Astrocyte of the cerebellum (primary cell): ENCODE results near the gene CA5A.

Experiments
- DNase-seq: peaks from one replicate; pipeline ENCODE4 v3.0.0-alpha.2; 2011; ENCODE audit warnings: low read depth
- H3K4me3 ChIP-seq: 2 replicates; pipeline ENCODE4 v1.5.1; 2011; ENCODE audit warnings: mild to moderate bottlenecking, low read depth, low read length, moderate library complexity
- in situ Hi-C: cut with HindIII; loops from 2 replicates; pipeline ENCODE4 v1.10.0; 2017; ENCODE audit warnings: low sequenced_read_pairs
- TF ChIP-seq, protein P1 (sequence below): IDR thresholded peaks from 2 replicates; pipeline ENCODE4 v1.5.1; 2012; ENCODE audit warnings: low read length, low read depth, moderate library complexity, mild to moderate bottlenecking; ENCODE audit errors: missing control alignments

The CA5A gene

DNA sequence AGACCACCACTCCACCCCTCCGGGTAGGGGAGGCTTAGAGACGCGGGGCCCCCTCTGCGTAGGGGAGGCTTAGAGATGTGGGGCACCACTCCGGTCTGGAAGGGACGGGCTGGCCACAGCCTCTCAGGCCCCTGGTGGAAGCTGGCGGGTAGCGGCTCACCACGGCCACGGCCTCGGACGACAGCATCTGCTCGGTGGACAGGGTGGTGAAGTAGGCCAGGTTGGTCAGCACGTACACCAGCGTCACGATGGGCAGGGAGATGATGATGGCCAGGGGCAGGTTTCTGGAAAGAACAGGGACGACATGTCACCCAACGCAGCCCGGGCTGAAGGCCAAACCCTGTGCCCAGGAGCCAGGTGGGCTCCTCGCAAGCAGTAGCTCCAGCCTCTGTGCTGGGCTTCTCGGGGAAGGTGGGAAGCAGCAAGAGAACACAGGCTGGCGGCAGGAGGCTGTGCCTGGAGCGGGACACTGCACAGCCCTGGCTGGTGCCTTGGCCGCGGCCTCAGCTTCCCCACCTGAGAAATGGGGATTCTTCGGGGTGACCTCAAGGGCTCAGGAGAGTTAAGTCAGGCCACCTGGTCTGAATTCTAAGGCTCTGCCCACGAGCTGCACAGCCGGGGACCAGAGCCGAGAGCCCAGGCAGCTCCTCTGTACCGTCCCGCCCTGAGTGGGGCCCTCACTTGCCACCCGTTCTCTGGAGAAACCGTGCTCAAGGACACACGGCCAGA is 96.6 kb downstream of the CA5A start:
- H3K4me3 ChIP-seq, result no peak overlapping the region
- in situ Hi-C loops, result no loop called here
- no peak for DNase-seq
- TF ChIP-seq, protein P1, sequence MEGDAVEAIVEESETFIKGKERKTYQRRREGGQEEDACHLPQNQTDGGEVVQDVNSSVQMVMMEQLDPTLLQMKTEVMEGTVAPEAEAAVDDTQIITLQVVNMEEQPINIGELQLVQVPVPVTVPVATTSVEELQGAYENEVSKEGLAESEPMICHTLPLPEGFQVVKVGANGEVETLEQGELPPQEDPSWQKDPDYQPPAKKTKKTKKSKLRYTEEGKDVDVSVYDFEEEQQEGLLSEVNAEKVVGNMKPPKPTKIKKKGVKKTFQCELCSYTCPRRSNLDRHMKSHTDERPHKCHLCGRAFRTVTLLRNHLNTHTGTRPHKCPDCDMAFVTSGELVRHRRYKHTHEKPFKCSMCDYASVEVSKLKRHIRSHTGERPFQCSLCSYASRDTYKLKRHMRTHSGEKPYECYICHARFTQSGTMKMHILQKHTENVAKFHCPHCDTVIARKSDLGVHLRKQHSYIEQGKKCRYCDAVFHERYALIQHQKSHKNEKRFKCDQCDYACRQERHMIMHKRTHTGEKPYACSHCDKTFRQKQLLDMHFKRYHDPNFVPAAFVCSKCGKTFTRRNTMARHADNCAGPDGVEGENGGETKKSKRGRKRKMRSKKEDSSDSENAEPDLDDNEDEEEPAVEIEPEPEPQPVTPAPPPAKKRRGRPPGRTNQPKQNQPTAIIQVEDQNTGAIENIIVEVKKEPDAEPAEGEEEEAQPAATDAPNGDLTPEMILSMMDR, result no peak

DNA sequence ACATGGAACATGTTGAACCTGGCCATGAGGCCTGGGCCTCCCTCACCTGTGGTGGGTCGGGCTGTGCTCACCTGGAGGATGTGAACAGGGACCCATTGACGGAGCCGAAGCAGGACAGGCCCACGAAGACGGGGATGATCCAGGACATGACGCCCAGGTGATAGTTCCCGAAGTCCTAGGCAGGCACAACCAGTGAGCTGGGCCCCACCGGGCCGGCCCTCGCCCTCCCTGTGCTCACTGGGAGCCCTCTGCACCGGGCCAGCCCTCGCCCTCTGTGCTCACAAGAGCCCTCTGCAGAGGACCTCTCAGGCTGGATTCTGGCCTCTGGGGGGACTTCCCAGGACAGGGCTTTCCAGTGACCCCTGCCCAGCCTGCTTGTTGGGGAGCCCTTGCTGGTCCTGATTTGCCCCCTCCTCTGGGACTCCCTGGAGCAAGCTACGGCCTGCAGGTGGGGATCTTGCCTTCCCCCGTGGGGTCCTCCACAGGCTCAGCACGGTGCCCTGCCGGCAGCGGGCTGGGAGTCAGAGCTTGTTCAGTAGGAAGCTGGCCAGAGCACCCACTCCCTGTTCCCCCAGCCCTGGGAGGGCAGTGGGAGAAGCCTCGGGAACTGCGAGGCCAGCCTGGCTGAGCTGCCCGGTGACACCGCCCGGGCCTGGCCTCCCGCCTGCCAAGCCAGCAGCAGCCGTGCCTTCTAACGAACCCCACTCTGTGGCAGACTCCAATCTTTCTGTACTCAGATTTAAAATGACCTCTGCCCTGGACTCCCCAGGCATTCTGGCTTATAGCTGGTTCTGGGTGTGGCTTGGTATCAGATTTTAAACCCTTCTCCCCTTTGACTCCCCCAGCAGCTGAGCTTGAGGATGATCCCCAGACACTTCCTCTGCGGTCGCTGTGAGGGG is 97.4 kb downstream of the CA5A start:
- in situ Hi-C loops, result no loop called here
- TF ChIP-seq, protein P1, result no peak
- no peak for DNase-seq
- no peak overlapping the region for H3K4me3 ChIP-seq
